MM.1S (cell line): ENCODE results near the gene SUPT6H.

ENCODE experiments used
- DNase-seq: peaks from one replicate; pipeline ENCODE4 v3.0.0-alpha.2; 2015
- H2AFZ ChIP-seq: fragments of 300-600 bp; sonication (generic); 2 replicates; pipeline ENCODE4 v1.6.0; 2016; ENCODE audit warnings: antibody characterized with exemption, low read length
- H3F3A ChIP-seq: fragments of 300-600 bp; sonication (generic); 2 replicates; pipeline ENCODE4 v1.6.1; 2016; ENCODE audit warnings: mild to moderate bottlenecking, antibody characterized with exemption, low read length, moderate library complexity, mixed read lengths; ENCODE audit not compliant: insufficient read depth
- H3K27ac ChIP-seq: fragments of 300-600 bp; sonication (generic); 2 replicates; pipeline ENCODE4 v1.5.1; 2016; ENCODE audit warnings: mild to moderate bottlenecking, low read length
- H3K27me3 ChIP-seq: fragments of 300-600 bp; sonication (generic); replicated peaks from 2 replicates; pipeline ENCODE4 v1.6.0; 2016; ENCODE audit warnings: low read length; ENCODE audit not compliant: insufficient read depth
- H3K36me3 ChIP-seq: fragments of 300-600 bp; sonication (generic); replicated peaks from 2 replicates; pipeline ENCODE4 v1.6.1; 2016; ENCODE audit warnings: mild to moderate bottlenecking, low read length, mixed read lengths; ENCODE audit not compliant: insufficient read depth
- H3K4me1 ChIP-seq: fragments of 300-600 bp; sonication (generic); 2 replicates; pipeline ENCODE4 v1.6.1; 2016; ENCODE audit warnings: low read length, mixed read lengths
- H3K4me2 ChIP-seq: fragments of 300-600 bp; sonication (generic); 2 replicates; pipeline ENCODE4 v1.6.0; 2016; ENCODE audit warnings: low read depth, low read length
- H3K4me3 ChIP-seq: fragments of 300-600 bp; sonication (generic); 2 replicates; pipeline ENCODE4 v1.5.1; 2016; ENCODE audit warnings: low read length, mixed read lengths
- H3K79me2 ChIP-seq: fragments of 300-600 bp; sonication (generic); 2 replicates; pipeline ENCODE4 v1.6.1; 2016; ENCODE audit warnings: mixed run types, low read length, mixed read lengths
- H3K9ac ChIP-seq: fragments of 300-600 bp; sonication (generic); 2 replicates; pipeline ENCODE4 v1.6.1; 2016; ENCODE audit warnings: low read length, mixed read lengths
- H3K9me2 ChIP-seq: fragments of 300-600 bp; sonication (generic); replicated peaks from 2 replicates; pipeline ENCODE4 v1.6.1; 2016; ENCODE audit warnings: mild to moderate bottlenecking, low read length, mixed read lengths; ENCODE audit not compliant: insufficient read depth
- H3K9me3 ChIP-seq: fragments of 300-600 bp; sonication (generic); replicated peaks from 2 replicates; pipeline ENCODE4 v1.6.1; 2016; ENCODE audit warnings: mild to moderate bottlenecking, low read length, mixed read lengths; ENCODE audit not compliant: insufficient read depth
- H4K20me1 ChIP-seq: fragments of 300-600 bp; sonication (generic); 2 replicates; pipeline ENCODE4 v1.6.1; 2016; ENCODE audit warnings: mild to moderate bottlenecking, low read length, moderate library complexity, mixed read lengths; ENCODE audit not compliant: insufficient read depth
- CTCF ChIP-seq: fragments of 300-600 bp; sonication (generic); IDR thresholded peaks from 2 replicates; pipeline ENCODE4 v1.5.1; 2016; ENCODE audit warnings: antibody characterized with exemption, low read length, mixed read lengths
- EZH2 ChIP-seq: fragments of 300-600 bp; sonication (generic); optimal IDR thresholded peaks from 2 replicates; pipeline ENCODE3; 2017; ENCODE audit warnings: low read depth, mild to moderate bottlenecking, antibody characterized with exemption, low read length, mixed read lengths
- EZH2phosphoT487 ChIP-seq: fragments of 300-600 bp; sonication (generic); IDR thresholded peaks from 2 replicates; pipeline ENCODE4 v1.6.1; 2018; ENCODE audit warnings: antibody characterized with exemption, low read length

Gene SUPT6H

GRCh38 chr17:28751600-28752366 lies 89.8 kb downstream of the SUPT6H start:
- Histone ChIP-seq H3K36me3 (no peaks in the 10 kb centered on the region), H3K9me2 (no peaks in the 10 kb centered on the region), H3K4me1 (no peaks in the 10 kb centered on the region; the same call in 1 of the 2 replicates), H4K20me1 (no peaks in the 10 kb centered on the region), H2AFZ (no peak overlapping the region), H3K4me2 (no peak overlapping the region), H3K9ac (no peak overlapping the region), H3K4me3 (no peak overlapping the region), H3K9me3 (no peaks in the 10 kb centered on the region), H3K27ac (no peak overlapping the region), H3K79me2 (peaks cover 12% of the 10 kb centered on the region), H3K27me3 (no peaks in the 10 kb centered on the region), H3F3A (peaks cover 4% of the 10 kb centered on the region; the same call in 1 of the 2 replicates)
- DNase-seq: no peak
- TF ChIP-seq EZH2: no peak
- no peak for TF ChIP-seq CTCF
- TF ChIP-seq EZH2phosphoT487: no peak
